Measurements from ENCODE around the gene PLEKHB1.

GRCh38 chr11:73656985-73657384 is 10.6 kb downstream of the PLEKHB1 start:
- TF ChIP-seq POLR2AphosphoS5 (IDR thresholded peaks at IDR 0.05) (no peak), POLR2A (IDR thresholded peaks at IDR 0.05) (no peak), EP300 (IDR thresholded peaks at IDR 0.05) (no peak)
- TF ChIP-seq, protein P1, sequence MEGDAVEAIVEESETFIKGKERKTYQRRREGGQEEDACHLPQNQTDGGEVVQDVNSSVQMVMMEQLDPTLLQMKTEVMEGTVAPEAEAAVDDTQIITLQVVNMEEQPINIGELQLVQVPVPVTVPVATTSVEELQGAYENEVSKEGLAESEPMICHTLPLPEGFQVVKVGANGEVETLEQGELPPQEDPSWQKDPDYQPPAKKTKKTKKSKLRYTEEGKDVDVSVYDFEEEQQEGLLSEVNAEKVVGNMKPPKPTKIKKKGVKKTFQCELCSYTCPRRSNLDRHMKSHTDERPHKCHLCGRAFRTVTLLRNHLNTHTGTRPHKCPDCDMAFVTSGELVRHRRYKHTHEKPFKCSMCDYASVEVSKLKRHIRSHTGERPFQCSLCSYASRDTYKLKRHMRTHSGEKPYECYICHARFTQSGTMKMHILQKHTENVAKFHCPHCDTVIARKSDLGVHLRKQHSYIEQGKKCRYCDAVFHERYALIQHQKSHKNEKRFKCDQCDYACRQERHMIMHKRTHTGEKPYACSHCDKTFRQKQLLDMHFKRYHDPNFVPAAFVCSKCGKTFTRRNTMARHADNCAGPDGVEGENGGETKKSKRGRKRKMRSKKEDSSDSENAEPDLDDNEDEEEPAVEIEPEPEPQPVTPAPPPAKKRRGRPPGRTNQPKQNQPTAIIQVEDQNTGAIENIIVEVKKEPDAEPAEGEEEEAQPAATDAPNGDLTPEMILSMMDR (IDR thresholded peaks at IDR 0.05), result no peak
